Renal cortex interstitium (tissue), 11 donors: ENCODE results near the gene IFITM2. TPM values are rescaled to one million over a fixed set of nuclear protein-coding genes. Genes with fewer than 3 reads are reported as not detected.
"Not testable (repeated sequence)": the region's sequence is repeated elsewhere in the genome, so short reads cannot be mapped to it uniquely, and the experiment has no call there.

Source experiments
- DNase-seq, 11 donors: peaks; one replicate each; pipeline ENCODE4 v3.0.0-alpha.2; 2013; ENCODE audit warnings: low read depth in 9 of 11, low spot score in 4 of 11; ENCODE audit errors: extremely low read depth in 1 of 11
- polyA plus RNA-seq, 3 donors: library from polyadenylated mRNA; unstranded; fragments of 120-200 nt; gene quantifications; one replicate each; pipeline ENCODE4 v1.2.1, GENCODE V29; 2013; ENCODE audit not compliant: insufficient read length in 3 of 3

The IFITM2 gene
- polyA plus RNA-seq, 3 donors, result 176 to 248 (median 216) TPM

- DNase-seq, result no peak
Observed at GRCh38 chr11:278001-278951, 29.3 kb upstream of the IFITM2 start, which contains the start of gene NLRP6. Gene NLRP6 (plus strand): TSS chr11:278407. CDS start chr11:278570, 163 bp downstream.

- no peak for DNase-seq
Observed at GRCh38 chr11:279040-279965, 28.3 kb upstream of the IFITM2 start.

GRCh38 chr11:279966-280705 lies 27.5 kb upstream of the IFITM2 start:
- peak in 1 of 11 donors; percentile 47 for DNase-seq

GRCh38 chr11:280706-281485 lies 26.7 kb upstream of the IFITM2 start:
- no peak for DNase-seq

GRCh38 chr11:281486-282161 lies 26.0 kb upstream of the IFITM2 start:
- DNase-seq, result no peak

- no peak for DNase-seq
Observed at GRCh38 chr11:282171-282570, 25.4 kb upstream of the IFITM2 start.

- DNase-seq, result no peak
Observed at GRCh38 chr11:282630-283360, 24.8 kb upstream of the IFITM2 start.

GRCh38 chr11:283405-284104 lies 24.1 kb upstream of the IFITM2 start:
- DNase-seq, result no peak

- DNase-seq, result peak in 4 of 11 donors; percentile 44 to 55 (median 52)
Observed at GRCh38 chr11:284105-285020, 23.3 kb upstream of the IFITM2 start.

- DNase-seq, result no peak
Observed at GRCh38 chr11:285021-285893, 22.4 kb upstream of the IFITM2 start.

- no peak for DNase-seq
Observed at GRCh38 chr11:285894-286220, 21.8 kb upstream of the IFITM2 start.

- DNase-seq, result not testable (repeated sequence)
Observed at GRCh38 chr11:286977-287820, 20.4 kb upstream of the IFITM2 start.

- no peak for DNase-seq
Observed at GRCh38 chr11:287821-288477, 19.7 kb upstream of the IFITM2 start.
